ENCODE measurements around the gene AP4E1.

DNA sequence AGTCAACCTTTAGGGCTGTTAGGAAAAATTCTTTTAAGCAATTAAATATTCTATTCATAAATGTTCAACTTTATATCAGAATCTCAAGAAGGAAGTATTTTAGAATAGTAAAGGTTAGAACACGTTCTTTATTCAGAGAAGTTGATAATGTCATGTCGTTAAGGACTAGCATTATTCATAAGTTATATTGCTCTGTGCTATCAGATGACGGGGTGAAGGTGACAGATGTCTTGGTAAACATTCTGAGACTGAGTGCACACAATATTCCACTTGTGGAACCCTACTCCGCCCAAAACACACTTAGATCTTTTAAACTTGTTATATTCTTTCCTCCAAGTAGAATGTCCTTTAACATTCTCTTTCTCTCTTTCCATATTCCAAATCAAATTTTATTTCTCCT is 7.9 kb downstream of the AP4E1 start:
- no peak for TF ChIP-seq POLR2A (IDR thresholded peaks at IDR 0.05; ENCODE audit: low read depth, low read length)
- TF ChIP-seq POLR2AphosphoS5 (IDR thresholded peaks at IDR 0.05; ENCODE audit: insufficient read depth, low read depth, low read length): no peak
- TF ChIP-seq EZH2 (IDR thresholded peaks at IDR 0.05; ENCODE audit: borderline replicate concordance, low read depth, low read length, severe bottlenecking): no peak
- TF ChIP-seq, protein P1, sequence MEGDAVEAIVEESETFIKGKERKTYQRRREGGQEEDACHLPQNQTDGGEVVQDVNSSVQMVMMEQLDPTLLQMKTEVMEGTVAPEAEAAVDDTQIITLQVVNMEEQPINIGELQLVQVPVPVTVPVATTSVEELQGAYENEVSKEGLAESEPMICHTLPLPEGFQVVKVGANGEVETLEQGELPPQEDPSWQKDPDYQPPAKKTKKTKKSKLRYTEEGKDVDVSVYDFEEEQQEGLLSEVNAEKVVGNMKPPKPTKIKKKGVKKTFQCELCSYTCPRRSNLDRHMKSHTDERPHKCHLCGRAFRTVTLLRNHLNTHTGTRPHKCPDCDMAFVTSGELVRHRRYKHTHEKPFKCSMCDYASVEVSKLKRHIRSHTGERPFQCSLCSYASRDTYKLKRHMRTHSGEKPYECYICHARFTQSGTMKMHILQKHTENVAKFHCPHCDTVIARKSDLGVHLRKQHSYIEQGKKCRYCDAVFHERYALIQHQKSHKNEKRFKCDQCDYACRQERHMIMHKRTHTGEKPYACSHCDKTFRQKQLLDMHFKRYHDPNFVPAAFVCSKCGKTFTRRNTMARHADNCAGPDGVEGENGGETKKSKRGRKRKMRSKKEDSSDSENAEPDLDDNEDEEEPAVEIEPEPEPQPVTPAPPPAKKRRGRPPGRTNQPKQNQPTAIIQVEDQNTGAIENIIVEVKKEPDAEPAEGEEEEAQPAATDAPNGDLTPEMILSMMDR (IDR thresholded peaks at IDR 0.05; ENCODE audit: extremely low read depth in 1 of 2, insufficient read depth in 1 of 2, low read depth in 1 of 2, low read length in 2 of 2): no peak
- TF ChIP-seq, protein P2, sequence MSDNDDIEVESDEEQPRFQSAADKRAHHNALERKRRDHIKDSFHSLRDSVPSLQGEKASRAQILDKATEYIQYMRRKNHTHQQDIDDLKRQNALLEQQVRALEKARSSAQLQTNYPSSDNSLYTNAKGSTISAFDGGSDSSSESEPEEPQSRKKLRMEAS (IDR thresholded peaks at IDR 0.05; ENCODE audit: insufficient read depth, insufficient read length): no peak
- no peak for TF ChIP-seq JUN (IDR thresholded peaks at IDR 0.05; ENCODE audit: borderline replicate concordance, insufficient read depth, insufficient read length, low read depth)
- TF ChIP-seq MYC (IDR thresholded peaks at IDR 0.05; ENCODE audit: low read depth, low read length): no peak
- TF ChIP-seq GATA2 (IDR thresholded peaks at IDR 0.05; ENCODE audit: insufficient read depth, insufficient read length, low read depth, low read length): no peak
- TF ChIP-seq FOS (IDR thresholded peaks at IDR 0.05; ENCODE audit: borderline replicate concordance, insufficient read depth, low read length): no peak

Measured in endothelial cell of umbilical vein (primary cell).